A673 (cell line): ENCODE results near the gene CRHR1.

Experiments used
- CTCF ChIP-seq: fragments of 300-800, 200-600 bp; sonication (generic); conservative IDR thresholded peaks from 2 replicates; pipeline ENCODE4 v1.5.1; 2017; ENCODE audit warnings: low read depth, mild to moderate bottlenecking, antibody characterized with exemption, low read length, moderate library complexity, mixed read lengths
- EZH2 ChIP-seq: fragments of 200-600 bp; sonication (generic); IDR thresholded peaks from 2 replicates; pipeline ENCODE4 v1.6.1; 2017; ENCODE audit warnings: borderline replicate concordance, low read depth, mild to moderate bottlenecking, mixed read lengths, antibody characterized with exemption, low read length; ENCODE audit not compliant: poor library complexity, severe bottlenecking

- TF ChIP-seq CTCF (no peak), EZH2 (no peak)
Observed at GRCh38 chr17:45846646-45847045, 62.5 kb downstream of the CRHR1 start.
